ENCODE measurements around the gene METTL6.
A peak's percentile ranks its signal among the peaks of the same experiment; 100 is the strongest.
"Not testable (repeated sequence)": the region's sequence is repeated elsewhere in the genome, so short reads cannot be mapped to it uniquely, and the experiment has no call there.

METTL6 gene

DNA sequence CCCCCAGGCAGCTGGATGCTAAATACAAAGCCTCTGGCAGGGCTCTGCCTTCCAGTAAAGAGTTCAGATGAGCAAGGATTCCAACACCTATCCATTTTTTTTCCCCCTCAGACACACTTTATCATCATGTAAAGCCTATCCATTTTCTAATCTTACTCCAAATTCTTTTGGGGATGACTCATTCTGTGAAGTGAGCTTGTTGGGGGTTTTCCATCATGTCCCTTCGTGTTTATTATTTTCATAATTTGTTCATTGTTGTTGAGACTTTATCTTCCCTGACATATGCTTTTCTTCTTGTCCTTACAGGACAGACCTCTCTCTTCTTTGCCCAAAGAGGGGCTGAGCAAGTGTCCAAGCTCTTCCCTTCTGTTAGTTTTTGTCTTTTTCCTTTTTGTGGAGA, 60.3 kb downstream of the METTL6 start:
- H3K4me3 ChIP-seq (ENCODE audit: low read depth, low read length), result no peak overlapping the region
- TF ChIP-seq, protein P1, sequence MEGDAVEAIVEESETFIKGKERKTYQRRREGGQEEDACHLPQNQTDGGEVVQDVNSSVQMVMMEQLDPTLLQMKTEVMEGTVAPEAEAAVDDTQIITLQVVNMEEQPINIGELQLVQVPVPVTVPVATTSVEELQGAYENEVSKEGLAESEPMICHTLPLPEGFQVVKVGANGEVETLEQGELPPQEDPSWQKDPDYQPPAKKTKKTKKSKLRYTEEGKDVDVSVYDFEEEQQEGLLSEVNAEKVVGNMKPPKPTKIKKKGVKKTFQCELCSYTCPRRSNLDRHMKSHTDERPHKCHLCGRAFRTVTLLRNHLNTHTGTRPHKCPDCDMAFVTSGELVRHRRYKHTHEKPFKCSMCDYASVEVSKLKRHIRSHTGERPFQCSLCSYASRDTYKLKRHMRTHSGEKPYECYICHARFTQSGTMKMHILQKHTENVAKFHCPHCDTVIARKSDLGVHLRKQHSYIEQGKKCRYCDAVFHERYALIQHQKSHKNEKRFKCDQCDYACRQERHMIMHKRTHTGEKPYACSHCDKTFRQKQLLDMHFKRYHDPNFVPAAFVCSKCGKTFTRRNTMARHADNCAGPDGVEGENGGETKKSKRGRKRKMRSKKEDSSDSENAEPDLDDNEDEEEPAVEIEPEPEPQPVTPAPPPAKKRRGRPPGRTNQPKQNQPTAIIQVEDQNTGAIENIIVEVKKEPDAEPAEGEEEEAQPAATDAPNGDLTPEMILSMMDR (IDR thresholded peaks at IDR 0.05; ENCODE audit: borderline replicate concordance, insufficient read depth, low read depth, low read length), result no peak

DNA sequence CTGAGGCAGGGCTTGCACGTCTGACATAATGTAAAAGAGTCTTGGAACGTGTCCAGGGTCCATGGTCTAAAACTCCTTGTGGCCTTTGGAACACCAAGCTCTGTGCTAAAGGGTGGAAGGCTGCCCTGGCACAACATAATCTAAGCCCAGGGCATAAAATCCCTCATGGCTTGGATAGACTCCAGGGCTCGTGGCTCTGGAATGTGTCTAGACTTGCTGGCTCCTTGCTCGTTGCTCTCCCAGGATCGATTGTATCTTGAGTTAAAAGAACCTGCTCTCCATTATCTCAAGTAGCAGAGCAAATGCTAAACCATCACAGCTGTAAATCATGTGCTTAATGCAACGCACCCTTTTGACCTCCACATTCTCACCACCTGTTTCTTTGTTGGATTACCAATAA, 63.3 kb downstream of the METTL6 start:
- H3K4me3 ChIP-seq (ENCODE audit: low read depth, low read length), result not testable (repeated sequence)

DNA sequence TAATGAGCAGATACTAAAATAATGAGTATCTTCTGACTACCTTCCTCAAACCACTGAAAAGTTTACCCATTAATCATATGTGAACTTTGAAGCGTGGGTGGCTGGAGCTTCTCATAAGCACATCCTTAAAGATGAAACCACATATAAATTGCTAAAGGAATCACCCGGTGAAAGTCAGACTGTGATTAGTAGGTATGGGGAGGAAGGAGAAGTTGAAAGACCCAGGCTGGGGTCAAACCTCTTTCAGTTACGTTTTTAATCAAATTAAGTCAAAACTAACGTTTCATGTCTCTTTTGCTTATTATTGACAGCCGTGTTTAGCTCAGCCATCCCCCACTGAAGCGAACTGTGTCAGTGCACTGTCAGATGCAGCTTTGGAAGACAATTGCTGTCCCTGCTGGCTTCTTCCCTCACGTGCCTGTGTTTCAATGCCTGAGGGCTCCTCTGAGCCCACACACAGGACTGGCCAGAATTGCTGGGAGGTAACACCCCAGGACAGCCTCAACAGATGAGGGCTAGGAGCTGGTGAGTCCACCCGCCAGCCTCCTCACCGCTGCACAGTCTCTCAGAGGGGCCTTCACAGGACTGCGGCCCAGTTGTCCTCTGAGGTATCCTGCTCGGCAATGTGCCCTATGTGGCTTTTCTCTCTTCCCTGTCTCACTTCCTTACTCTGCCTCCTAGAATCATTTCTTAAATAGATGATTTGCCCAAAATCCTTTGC, 65.7 kb downstream of the METTL6 start:
- TF ChIP-seq, protein P1 (IDR thresholded peaks at IDR 0.05; ENCODE audit: borderline replicate concordance, insufficient read depth, low read depth, low read length), result no peak
- peak overlapping the region; percentile 31 for H3K4me3 ChIP-seq (ENCODE audit: low read depth, low read length)

DNA sequence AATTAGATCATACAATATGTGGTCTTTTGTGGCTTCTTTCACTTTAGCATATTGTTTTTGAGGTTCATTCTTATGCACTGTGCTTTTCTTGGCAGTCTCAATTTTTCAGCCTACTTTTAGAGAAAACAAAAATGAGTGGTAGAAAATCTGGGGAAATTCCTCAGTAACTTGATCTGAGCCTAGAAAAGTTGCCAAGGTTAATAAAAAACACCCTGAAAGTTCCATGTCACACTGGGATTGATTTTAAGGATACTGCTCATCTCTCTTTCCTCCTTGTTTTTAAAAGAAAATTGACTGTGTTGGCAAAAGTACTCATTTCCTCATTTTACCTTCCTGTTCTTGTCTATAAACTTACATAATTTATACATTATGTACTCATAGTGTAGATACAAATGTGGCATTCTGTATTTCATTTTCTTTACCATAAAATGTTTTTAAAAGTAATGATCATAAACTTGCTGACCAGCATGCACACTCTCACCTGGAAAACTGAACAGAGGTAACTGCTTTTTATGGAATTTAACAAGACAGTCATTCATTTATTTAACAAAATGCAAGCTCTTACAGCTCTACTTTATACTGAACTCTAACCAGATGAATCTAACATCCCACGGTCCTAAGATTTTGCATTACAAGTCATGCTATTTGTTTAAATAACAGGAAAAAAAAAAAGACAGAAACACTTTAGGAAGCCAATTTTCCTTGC, 66.4 kb downstream of the METTL6 start:
- no peak overlapping the region for H3K4me3 ChIP-seq (ENCODE audit: low read depth, low read length)
- TF ChIP-seq, protein P1 (IDR thresholded peaks at IDR 0.05; ENCODE audit: borderline replicate concordance, insufficient read depth, low read depth, low read length), result no peak

All from GM12875 (cell line).